Stimulated activated CD4-positive, alpha-beta T cell treated with anti-CD3 and anti-CD28 coated beads, Interleukin-4, amount 100 ng/mL, for 1 hour (primary cell): ENCODE data around the gene RFX4.
"Not testable (repeated sequence)": the region's sequence is repeated elsewhere in the genome, so short reads cannot be mapped to it uniquely, and the experiment has no call there.

Experiments
- DNase-seq: peaks from one replicate; pipeline ENCODE4 v3.0.0-alpha.2; 2020

RFX4 gene

DNA sequence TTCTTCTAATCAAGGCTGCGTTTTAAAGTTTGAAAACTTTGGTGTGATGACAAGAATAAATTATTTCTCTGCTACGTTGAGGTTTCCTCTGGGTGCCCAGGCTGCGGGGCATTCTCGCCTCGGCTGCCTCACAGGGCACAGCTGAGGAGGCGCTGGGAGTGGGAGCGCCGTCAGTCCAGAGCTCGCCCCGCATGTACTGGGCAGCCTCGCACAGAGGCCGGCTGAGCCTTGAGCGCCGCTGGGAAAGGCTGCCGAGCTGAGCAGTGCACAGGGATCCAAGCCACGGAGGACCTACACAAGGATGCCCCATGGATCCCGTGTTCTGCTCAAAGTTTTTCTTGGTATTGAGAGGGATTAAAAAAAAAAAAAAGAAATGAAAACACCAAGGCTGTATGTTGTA is 11.6 kb downstream of the RFX4 start:
- no peak for DNase-seq

DNA sequence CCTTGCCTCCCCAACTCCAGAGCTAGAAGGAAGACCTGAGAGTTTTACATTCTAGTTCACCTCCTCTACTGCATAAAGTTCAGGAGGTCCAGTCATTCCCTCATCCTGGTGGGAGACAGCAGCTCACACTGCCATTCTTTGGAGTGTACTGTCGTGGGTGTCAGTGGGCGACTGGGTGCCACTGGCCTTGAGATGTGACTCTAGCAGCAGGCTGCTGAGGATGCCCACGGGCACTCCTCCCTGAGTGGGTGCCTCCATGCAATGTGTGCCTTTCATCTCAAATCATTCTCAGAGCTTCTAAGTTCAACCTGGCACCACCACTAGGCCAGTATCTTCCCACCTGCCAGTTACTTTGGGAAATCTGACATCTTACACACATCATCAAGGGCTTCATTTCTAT is 12.5 kb downstream of the RFX4 start:
- no peak for DNase-seq

DNA sequence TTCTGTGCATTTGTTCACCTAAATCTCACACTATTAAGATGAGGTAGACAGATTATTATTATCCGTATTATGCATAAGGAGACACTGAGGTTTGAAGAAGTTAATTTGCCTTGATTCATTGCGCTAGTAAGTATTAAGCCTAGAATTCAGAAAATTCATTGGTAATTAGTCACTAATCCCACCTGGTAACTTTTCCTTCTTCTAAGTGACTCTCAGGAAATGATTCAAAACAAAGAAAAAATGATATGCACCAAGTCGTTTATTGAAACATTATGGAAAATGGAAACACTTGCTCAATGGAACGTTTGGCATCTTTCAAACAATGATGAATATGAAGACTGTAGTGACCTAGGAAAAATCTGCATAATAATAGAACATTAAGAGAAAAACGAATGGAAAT is 15.2 kb downstream of the RFX4 start:
- DNase-seq: no peak

DNA sequence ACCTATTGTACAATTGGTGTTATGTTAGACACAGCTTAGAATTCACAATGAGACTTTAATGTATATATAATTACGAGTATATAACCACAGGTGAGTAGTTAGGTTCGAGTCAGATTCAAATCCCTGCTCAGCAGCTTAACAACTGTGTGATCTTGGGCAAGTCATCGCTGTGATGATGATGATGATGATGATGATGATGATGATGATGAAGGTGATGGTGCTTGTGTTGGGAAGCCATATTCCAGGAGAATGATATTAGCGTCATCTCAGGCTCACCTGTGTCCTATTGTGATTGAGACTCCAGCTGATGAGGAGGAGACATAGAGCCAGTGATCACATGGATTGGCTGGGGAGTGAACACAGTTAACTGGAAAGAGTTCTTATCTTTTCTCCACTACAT is 16.5 kb downstream of the RFX4 start:
- DNase-seq: no peak

DNA sequence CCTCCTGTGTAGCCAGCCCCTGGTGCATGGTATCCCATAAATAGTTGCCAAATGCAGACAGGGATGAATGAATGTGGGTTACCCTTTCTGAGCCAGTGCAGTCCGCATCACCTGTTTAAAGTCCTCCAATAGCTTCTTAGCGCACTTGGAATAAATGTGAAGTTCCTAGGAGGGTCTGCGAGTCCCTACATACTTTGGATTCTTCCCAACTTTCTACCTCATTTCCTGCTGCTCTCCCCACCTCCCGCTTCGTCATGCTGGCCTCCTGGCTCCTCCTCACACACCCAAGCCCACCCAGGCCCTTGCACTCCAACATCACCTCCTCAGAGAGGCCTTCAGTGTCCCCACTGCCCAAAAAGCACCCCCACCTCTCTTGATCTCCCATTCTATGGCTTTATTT is 17.7 kb downstream of the RFX4 start:
- DNase-seq: no peak

DNA sequence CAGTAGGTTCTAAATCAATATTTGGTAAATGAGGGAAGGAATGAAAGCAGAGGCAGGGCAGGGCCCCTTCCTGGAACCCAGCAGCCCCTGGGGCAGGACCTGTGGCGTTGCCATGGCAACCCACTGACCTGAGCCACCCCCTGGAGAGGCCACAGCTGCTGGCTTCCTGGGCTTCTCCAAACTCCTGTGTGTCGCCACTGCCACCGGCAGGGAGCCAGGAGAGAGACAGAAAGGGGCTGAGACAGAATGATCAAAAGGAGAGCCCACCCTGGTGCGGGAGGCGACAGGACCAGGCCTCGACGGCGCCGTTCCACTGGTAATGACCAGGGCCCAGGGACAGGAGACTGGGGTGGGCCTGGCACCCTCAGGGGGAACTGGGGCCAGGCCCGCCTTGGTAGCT is 18.2 kb downstream of the RFX4 start:
- DNase-seq: no peak

DNA sequence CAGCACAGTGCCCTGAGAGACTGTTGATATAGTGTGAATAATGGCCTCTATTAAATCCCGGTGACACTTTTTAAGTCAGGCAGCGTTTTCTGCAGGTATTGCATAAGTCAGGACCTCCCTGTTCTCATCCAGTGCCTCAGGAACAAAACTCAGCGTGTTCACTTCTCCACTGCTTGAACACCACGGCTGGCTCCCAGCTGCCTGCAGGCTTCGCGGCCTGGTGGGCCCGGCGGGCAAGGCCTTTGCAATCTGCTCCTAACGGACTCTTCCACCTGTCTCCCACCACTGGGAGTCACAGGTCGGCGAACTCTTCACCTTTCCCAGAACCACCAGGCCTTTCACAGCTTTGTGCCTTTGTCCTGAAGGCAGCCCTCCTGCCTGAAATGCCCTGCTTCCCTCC is 18.7 kb downstream of the RFX4 start:
- no peak for DNase-seq

DNA sequence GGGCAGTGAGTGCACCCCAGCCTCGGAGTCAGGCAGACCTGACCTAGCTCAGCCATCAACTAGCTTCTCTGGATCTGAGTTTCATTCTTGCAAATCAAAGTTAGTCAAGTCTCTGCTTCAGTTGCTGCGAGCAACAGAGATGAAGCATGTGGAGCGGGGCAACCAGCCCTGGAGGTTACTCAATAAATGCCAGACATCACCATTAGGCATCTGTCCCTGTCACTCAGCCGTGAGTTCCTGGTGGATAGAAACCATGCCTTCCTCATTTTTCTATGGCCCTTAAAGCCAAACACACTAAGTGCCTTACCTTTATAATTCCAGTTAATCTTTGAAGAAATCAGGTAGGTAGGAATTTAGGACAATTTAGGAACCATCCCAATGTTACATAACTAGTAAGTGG is 19.3 kb downstream of the RFX4 start:
- no peak for DNase-seq

DNA sequence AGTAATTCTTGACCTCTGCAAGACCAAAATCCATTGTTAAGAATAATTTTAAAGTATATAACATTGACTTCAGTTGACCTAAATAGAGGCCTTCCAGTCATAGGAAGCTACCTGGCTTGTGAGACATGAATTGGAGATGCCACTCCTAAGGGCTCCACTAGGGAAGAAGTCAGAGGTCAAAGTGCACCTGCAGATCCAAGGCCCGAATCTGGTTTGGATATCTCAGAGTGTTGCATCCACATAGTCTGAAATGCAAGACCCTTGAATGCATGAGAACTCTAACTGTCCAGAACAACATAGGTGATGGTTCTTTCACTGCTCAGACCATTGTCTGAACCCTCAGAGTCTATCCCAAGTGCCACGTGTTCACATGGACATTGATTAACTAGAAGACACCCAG is 22.4 kb downstream of the RFX4 start:
- no peak for DNase-seq

DNA sequence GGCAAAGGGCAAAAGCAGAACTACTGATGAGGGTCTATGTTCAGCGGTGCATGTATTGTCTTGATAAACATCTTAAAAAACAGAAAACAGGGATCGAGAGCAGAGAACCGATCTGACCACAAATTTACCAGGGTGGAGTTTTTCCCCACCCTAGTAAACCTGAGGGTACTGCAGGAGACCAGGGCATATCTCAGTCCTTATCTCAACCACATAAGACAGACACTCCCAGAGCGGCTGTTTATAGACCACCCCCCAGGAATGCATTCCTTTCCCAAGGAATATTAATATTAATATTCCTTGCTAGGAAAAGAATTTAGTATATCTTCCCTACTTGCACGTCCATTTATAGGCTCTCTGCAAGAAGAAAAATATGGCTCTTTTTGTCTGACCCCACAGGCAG is 37.8 kb downstream of the RFX4 start:
- DNase-seq: not testable (repeated sequence)

DNA sequence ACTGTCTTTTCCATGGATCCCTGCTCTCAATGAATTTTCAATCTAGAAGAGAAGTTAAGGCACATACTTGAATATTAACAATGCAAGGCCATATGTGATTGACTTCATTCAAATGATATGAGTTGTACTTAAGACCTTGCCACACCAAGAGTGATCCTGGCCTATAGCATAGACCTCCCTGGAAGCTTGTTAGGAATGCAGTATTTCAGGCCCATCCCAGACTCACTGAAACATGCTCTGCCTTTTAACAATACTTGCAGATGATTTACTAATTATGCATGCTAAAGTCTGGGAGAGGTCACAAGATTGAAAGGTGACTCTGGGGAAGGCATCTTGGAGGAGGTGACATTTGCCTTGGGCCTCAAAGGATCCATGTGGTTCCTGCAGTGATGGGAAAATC is 43.2 kb downstream of the RFX4 start:
- DNase-seq: no peak

DNA sequence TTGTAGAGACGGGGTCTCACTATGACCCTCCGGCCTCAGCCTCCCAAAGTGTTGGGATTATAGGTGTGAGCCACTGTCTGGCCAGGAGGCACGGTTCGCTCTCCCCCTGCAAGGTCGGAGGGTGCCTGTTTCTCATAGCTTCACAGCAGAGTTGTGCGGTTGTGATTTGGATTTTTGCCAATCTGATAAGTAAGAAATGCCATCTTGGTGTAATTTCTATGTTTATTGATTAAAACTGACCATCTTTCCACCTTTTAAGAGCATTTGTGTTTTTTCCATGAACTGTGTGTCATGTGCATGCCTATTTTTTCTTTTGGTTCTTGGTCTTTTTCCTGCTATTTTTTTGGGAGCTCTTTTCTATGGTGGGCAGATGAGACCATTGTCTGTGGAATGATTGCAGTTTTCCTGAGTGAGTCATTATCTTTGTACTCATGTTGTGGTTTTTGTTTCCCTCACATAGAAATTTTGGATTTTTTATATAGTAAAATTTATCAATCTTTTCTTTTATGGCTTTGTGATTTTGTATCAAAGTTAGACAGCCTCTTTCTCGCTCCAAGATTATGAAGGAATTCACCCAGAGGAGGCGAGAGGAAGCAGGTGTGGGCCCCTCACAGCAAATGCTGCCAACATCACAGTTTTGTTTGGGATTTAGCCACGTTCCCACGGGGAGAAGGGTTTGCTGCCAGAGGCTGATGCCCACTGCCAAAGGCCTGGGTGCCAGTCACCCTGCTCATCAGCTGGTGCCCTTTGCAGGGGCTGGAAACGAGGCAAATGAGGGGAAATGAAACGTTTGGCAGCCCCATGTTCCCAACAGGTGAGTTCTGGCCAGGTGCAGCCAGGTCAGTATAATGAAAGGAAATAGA is 47.2 kb downstream of the RFX4 start:
- DNase-seq: no peak

DNA sequence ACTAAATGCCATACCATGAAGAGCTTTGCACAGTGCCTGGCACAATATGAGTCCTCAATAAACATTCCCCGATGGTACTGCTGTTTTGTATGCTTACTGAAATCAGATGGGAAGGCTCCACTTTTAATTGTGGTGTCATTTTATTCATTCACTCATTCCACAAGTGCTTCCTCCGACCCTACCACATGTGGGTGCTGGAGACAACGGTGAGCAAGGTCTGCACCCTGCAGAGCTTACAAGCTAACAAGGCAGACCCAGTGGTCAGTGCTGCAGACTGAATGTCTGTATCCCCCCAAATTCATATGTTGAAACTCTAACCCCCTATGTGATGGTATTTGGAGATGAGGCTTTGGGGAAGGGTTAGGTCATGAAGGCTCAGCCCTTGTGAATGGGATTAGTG is 48.3 kb downstream of the RFX4 start:
- DNase-seq: no peak

DNA sequence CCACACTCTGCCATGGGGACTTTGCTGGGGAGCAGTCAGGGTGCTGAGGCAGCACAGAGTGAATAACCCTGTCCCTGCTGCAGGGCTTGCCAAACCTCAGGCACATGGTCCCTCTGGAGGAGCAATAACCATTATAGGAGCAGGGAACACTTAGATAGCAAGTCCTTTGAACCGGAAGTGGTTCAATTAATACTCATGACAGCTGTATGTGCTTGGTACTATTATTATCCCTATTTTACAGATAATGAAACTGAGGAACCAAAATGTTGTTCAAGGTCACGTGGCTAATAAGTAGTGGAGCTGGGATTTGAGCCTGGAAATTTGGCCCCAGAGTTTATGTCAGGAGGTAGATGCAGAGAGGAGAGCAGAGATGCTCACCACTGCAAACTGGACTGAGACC is 49.0 kb downstream of the RFX4 start:
- no peak for DNase-seq

DNA sequence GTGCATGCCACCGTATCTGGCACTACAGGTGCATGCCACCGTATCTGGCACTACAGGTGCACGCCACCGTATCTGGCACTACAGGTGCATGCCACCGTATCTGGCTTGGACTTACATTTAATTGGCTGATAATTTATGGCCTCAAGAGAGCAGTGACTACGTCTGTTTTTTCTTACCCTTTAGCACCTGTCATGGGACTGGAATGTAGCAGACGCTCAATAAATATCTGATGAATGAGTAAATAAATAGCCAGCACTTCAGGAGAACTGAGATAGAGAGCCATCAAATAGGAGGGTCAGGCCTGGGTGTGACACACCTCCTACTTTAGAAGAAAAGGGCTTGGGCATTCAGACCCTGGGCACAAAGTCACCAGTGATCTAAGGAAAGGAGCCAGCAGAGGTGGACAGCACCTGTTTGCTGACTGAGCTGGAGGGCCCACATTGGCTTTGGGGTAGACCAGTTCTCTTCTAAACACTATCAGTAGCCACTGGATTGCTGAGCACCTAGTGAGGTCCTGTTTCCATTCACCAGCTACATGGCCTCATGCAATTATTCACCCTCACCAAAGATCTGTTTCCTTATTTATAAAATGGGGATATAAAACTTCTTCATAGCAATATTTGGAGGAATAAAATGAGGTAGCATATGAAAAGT is 50.1 kb downstream of the RFX4 start:
- no peak for DNase-seq

DNA sequence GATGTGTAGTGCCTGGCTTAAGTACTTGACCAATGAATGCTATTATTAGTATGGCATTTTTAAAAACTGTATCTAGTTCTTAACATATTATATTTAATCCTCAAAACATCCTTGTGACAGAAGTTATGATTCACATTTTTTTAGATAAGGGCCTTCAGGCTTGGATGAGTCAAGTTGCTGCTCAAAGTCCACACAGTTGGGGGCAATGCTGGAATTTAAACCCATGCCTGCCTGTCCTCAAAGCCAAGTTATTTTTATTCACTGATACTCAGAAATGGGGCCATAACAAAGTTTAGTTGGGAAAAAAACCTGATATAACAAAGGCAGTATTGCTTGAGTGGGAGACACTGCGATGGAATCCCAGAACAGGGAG is 50.6 kb downstream of the RFX4 start:
- no peak for DNase-seq

DNA sequence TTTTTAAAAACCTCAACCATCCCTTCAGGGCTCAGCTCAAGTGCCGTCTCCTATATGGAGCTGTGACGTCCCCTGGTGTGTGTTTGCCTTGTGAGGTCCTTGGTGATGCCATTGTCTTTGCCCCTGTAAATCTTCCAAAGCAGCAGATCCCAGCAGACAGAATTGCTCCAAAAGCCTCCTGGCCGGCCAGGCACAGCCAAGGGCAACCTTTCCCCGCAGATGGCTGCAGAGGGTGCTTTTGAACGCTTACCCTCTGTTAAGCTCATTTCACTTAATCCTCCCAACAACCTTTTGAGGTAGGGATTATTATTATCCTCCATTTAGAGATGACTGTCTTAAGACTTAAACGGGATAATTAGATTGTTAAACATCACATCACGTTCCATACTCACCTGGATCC is 51.4 kb downstream of the RFX4 start:
- no peak for DNase-seq

DNA sequence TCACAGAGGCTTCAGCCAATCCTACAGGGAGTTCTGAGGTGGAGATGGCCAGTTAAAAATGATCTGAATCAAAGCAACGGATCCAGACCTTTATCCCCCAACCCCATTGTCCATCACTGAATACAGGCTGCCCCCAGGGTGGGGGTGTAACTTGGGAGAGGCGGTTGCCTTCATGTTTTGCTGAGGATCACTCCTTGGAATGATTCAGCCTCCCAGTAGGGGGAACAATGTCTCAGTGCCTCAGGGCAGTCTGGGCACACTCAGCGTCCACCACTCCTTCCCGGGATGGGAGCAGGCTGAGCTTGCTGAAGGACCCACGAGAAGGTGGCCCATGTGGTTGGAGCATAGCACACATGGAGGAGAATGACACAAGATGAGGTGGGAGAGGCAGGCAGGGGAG is 60.2 kb downstream of the RFX4 start:
- no peak for DNase-seq

DNA sequence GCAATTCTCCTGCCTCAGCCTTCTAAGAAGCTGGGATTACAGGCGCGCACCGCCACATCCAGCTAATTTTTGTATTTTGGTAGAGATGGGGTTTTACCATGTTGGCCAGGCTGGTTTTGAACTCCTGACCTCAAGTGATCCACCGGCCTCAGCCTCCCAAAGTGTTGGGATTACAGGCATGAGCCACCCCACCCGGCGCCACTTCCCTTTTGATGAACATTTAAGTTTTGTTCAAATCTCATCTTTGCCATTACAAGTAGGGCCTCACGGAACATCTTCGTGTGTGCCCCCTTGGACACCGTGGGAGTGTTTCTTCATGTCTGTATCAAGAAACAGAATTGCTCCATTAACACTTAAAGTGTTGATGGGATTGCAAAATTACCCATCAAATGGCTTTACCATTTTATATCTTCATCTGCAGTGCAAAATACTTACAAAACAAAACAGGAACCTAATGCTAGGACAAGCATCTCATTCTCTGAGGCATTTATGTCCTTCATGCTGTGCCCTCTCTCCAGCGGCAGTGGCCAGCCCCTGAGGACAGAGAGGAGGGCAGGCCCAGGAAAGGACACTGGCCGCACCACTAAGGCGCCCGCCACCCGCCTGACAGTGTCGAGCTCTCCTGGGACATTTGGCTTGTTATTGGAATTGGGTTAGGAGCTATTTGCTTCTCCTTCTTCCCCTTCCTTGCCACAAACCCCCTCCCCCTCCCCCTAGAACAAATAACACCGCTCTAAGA is 61.7 kb downstream of the RFX4 start:
- no peak for DNase-seq

DNA sequence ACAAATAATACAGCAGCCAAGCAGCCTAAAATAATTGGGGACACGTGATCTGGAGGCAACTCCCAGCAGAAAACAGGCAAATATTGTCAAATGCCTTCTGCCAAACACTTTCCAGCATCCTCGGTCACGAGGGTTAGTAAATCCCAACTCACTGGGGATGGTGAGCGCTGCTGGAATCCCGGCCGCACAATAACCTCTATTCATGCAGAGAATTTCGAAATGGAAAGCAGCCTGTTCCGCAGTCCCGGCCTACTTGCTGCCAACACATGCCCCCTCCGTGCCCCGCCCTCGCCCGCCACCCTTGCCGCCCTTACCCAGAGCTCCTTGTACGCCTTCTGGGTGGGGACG is 62.2 kb downstream of the RFX4 start:
- DNase-seq: no peak

DNA sequence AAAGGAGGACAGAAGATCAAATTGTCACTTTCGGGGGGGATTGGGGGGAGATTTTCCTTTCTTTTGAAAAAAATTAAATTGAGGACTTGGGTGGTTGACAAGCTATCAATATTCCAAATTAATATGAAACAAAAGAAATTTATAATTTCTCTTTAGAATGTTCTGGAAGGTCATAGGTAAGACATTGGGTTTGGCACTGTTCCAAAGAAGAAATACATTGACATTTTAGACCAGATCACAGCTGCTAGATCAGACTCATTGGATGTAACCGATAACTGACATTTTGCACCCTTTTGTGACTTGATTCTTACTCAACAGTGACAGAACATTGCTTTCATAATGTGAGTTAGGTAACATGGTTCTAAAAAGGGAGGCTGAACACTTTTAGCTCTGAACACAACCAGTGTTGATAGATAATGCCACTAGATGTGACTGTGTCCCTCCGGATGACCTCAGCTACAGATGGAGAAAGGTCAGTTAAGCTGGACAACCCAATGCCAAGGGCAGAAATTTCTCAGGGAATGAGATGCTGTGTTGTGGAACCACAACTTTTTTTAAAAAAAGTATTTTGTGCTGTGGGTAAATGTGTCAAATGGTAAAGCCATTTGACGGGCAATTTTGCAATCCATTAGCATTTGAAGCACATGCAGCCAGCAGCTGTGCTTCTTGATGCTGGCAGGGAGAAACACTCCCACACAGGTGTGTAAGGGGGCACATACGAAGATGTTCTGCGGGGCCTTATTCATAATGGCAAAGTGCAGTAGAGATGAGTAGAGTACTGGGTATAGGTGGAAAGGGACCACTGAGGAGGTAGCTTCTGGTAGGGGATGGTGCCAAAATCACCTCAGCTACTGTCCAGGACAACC is 62.9 kb downstream of the RFX4 start:
- no peak for DNase-seq

DNA sequence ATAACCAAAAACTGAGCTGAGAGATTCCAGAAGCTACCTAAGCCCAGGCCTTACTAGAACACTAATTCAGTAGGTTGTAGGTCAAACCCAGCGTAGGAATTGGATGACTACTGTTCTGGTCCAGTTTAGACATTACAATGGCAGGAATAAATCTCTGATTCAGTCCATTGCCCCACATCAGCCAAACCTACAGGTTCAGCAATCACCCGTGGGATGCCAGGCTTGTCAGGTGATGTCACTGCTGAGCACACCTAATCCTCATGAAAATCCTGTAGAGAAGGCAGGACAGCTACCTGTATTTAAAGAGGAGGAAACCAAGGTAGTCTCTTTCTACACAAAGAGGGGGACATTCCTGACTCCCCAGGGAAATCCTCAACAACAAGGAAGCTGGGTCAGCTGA is 63.7 kb downstream of the RFX4 start:
- no peak for DNase-seq

DNA sequence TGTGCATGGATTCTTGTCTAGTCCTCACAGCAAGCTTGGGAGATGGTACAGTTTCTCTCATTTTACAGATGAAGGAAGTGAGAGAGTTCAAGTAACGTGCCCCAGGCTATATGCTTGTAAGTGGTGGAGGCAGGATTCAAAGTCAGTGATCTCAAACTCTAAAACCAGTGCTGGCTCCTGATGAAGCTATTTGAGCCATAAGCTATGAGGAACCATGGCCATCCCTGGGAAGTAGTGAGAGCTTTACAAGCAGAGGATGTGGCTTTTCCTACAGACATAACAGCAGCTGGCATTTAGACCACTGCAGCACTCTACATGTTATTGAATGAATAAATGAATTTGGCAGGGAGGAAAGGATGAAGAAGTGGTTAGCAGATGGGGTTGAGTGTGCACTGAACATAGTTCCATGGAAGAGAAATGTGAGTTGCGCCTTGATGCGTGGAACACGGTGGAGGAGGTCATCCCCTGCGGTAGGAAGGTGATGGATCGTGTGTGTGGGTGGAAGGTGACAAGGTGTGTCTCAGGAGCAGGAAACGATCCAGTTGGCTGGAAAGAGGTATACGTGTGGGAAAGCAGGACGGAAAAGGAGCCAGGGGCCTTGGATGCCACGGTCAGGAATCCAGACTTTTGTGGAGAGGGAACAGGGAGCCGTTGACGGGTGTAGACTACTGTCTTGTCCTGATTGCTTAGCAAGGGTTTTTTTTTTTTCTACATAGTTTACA is 65.2 kb downstream of the RFX4 start:
- DNase-seq: no peak
